Kidney (tissue), 14 donors: ENCODE results near the gene SNX1. TPM values are rescaled to one million over a fixed set of nuclear protein-coding genes. Genes with fewer than 3 reads are reported as not detected.
A peak's percentile ranks its signal among the peaks of the same experiment; 100 is the strongest.

Experiments used
- DNase-seq, 5 donors: peaks; one replicate each; pipeline ENCODE4 v3.0.0-alpha.2; 2013 to 2020
- FAIRE-seq: peaks from 2 replicates; lab custom pipeline; 2012; peaks lifted over from hg19 to GRCh38; lab: Jason Lieb, UNC
- H3K27ac ChIP-seq, 2 donors: one replicate each; pipeline ENCODE4 v1.7.0; 2013; ENCODE audit warnings: low read depth in 2 of 2, low read length in 2 of 2, inconsistent platforms in 1 of 2
- H3K27me3 ChIP-seq: one replicate; pipeline ENCODE4 v1.7.1; 2013; ENCODE audit warnings: low read length, inconsistent platforms; ENCODE audit not compliant: control insufficient read depth, insufficient read depth
- H3K36me3 ChIP-seq, 3 donors: one replicate each; pipeline versions ENCODE4 v1.7.0 to v1.7.1; 2013; ENCODE audit warnings: low read length in 3 of 3, control low read depth in 1 of 3, inconsistent platforms in 1 of 3; ENCODE audit not compliant: insufficient read depth in 3 of 3, control insufficient read depth in 2 of 3
- H3K4me1 ChIP-seq, 3 donors: one replicate each; pipeline versions ENCODE4 v1.7.0 to v1.7.1; 2013; ENCODE audit warnings: low read length in 3 of 3, inconsistent platforms in 1 of 3, low read depth in 1 of 3; ENCODE audit not compliant: control insufficient read depth in 2 of 3, insufficient read depth in 2 of 3
- H3K4me3 ChIP-seq, 3 donors: one replicate each; pipeline versions ENCODE4 v1.7.0 to v1.8.1; 2013; ENCODE audit warnings: low read length in 3 of 3, control low read depth in 1 of 3, inconsistent platforms in 1 of 3
- H3K9ac ChIP-seq, 3 donors: one replicate each; pipeline versions ENCODE4 v1.7.0 to v1.7.1; 2013; ENCODE audit warnings: low read length in 3 of 3, control low read depth in 1 of 3, inconsistent platforms in 1 of 3
- H3K9me3 ChIP-seq, 3 donors: one replicate each; pipeline versions ENCODE4 v1.7.0 to v1.7.1; 2013; ENCODE audit warnings: low read length in 3 of 3, control low read depth in 1 of 3, inconsistent platforms in 1 of 3; ENCODE audit not compliant: control insufficient read depth in 2 of 3, insufficient read depth in 1 of 3
- intact Hi-C: fragments of 100-400 bp; cut with DNase I; formaldehyde crosslinking; loops from one replicate; pipeline ENCODE4 v1.11.1; 2022
- polyA plus RNA-seq: library from polyadenylated mRNA; stranded (reverse); fragments of 350-450 nt; fragmentation: Illumina TruSeq; extraction: RNeasy Lipid Tissue Mini Kit (QIAGEN cat#74804); gene quantifications from one replicate; pipeline ENCODE4 v1.2.3, GENCODE V29; 2014; ENCODE audit warnings: low read depth, low replicate concordance; ENCODE audit not compliant: insufficient read depth
- total RNA-seq: library from RNA; stranded (reverse); fragmentation: NEBNext Ultra II Directional; extraction: Animal tissue kit (Norgen Biotek cat#: 25700); gene quantifications from one replicate; pipeline ENCODE4 v1.2.1, GENCODE V29; 2021
- TF ChIP-seq, protein P1 (sequence below): IDR thresholded peaks from 3 replicates; pipeline ENCODE4 v1.5.1; 2012; ENCODE audit warnings: mild to moderate bottlenecking, moderate library complexity, borderline replicate concordance; ENCODE audit not compliant: insufficient read depth; ENCODE audit errors: extremely low read depth
- donor health status: control.
- donor health status: control.
- donor health status: control.
- donor health status: control.
- donor health status: control.
- donor health status: DM: yes; HTN: yes; CAD: no.
- donor health status: Normal renal cell carcinoma (clear cell type).

SNX1 gene
- total and polyA plus RNA-seq, 2 donors from 2014 or later: 81.2 to 148 TPM

- intact Hi-C loops: no loop called here
- Histone ChIP-seq H3K27ac (no peak overlapping the region), H3K9me3 (no peaks in the 10 kb centered on the region), H3K4me3 (no peak overlapping the region), H3K36me3 (peaks cover 9 to 51% (median 47%) of the 10 kb centered on the region in 3 donors), H3K27me3 (no peaks in the 10 kb centered on the region), H3K9ac (no peak overlapping the region), H3K4me1 (peaks cover 4 to 20% (median 10%) of the 10 kb centered on the region in 3 donors)
- FAIRE-seq (no peak), DNase-seq (no peak)
- TF ChIP-seq, protein P1, sequence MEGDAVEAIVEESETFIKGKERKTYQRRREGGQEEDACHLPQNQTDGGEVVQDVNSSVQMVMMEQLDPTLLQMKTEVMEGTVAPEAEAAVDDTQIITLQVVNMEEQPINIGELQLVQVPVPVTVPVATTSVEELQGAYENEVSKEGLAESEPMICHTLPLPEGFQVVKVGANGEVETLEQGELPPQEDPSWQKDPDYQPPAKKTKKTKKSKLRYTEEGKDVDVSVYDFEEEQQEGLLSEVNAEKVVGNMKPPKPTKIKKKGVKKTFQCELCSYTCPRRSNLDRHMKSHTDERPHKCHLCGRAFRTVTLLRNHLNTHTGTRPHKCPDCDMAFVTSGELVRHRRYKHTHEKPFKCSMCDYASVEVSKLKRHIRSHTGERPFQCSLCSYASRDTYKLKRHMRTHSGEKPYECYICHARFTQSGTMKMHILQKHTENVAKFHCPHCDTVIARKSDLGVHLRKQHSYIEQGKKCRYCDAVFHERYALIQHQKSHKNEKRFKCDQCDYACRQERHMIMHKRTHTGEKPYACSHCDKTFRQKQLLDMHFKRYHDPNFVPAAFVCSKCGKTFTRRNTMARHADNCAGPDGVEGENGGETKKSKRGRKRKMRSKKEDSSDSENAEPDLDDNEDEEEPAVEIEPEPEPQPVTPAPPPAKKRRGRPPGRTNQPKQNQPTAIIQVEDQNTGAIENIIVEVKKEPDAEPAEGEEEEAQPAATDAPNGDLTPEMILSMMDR: no peak
These were observed 62.8 kb downstream of the SNX1 start for GRCh38 chr15:64158363-64159134.

DNA sequence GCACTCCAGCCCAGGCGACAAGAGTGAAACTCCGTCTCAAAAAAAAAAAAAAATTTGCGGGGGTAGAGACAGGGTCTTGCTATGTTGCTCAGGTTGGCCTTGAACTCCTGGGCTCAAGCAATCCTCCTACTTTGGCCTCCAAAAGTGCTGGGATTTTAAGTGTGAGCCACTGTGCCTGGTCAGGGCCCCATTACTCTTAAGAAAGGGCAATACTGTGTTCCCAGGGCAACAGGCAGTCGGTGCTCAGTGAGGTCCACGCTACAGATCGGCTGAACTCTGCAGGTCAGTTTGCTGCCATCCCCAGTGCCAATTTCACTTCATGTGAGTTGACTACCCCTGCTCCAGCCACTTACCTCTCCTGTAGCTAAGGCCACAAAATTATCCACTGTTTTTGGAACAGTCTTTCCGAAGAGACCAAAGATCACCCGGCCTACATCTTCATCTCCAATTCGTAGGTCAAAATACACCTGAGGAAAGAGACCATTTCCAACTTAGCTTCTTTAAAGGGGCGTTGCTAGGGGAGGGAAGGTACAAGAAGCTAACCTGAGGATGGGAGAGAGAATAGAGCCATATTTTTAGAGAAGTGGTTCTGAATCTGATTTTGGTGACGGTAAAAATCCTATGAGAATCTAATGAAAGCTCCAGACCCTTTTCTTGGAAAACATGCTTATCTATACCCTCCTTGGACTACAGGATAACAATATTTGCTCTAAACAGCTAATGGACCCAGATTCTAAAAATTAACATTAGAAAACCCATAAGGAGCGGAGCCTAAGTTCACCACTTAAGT lies 66.1 kb downstream of the SNX1 start:
- peak overlapping the region; percentile 79 to 89 (median 82) for H3K4me3 ChIP-seq
- H3K9ac ChIP-seq: peak overlapping the region; percentile 67 to 91 (median 86)
- H3K9me3 ChIP-seq: no peaks in the 10 kb centered on the region
- H3K4me1 ChIP-seq: peaks cover 6 to 26% (median 25%) of the 10 kb centered on the region in 3 donors
- TF ChIP-seq, protein P1: no peak
- intact Hi-C loops: no loop called here
- peaks cover 9 to 36% (median 31%) of the 10 kb centered on the region in 3 donors for H3K36me3 ChIP-seq
- peak overlapping the region in 1 of 2 donors; percentile 88 for H3K27ac ChIP-seq
- no peaks in the 10 kb centered on the region for H3K27me3 ChIP-seq
- FAIRE-seq: no peak
- DNase-seq: peak in 1 of 5 donors; percentile 6

- Histone ChIP-seq H3K36me3 (peaks cover 9 to 30% (median 26%) of the 10 kb centered on the region in 3 donors), H3K27me3 (no peaks in the 10 kb centered on the region), H3K9ac (peak overlapping the region; percentile 67 to 91 (median 86)), H3K27ac (peak overlapping the region; percentile 87 to 88), H3K4me1 (peaks cover 6 to 26% (median 25%) of the 10 kb centered on the region in 3 donors), H3K4me3 (peak overlapping the region; percentile 79 to 89 (median 82)), H3K9me3 (no peaks in the 10 kb centered on the region)
- FAIRE-seq (no peak), DNase-seq (no peak)
- TF ChIP-seq, protein P1: no peak
- intact Hi-C loops: no loop called here
These were observed 66.7 kb downstream of the SNX1 start for GRCh38 chr15:64162478-64162868.
